SK-N-SH (cell line): Measurements from ENCODE around the gene GRK5. TPM values are rescaled to one million over a fixed set of nuclear protein-coding genes. Genes with fewer than 3 reads are reported as not detected.

ENCODE experiments used
- CTCF ChIA-PET: fragments of 300-600, 350-600 bp; formaldehyde crosslinking; extraction: SDS; loops from one replicate; lab custom pipeline; 2021; lab: Yijun Ruan, JAX
- POLR2A ChIA-PET: fragments of 350-600 bp; sonication (Branson Sonifier 250); formaldehyde crosslinking; extraction: SDS; loops from one replicate; lab custom pipeline; 2020; ENCODE audit warnings: antibody characterized with exemption, inconsistent platforms; lab: Yijun Ruan, JAX
- DNase-seq: peaks from one replicate; pipeline ENCODE4 v3.0.0; 2012
- H2AFZ ChIP-seq: fragments of 200-600 bp; sonication (generic); 2 replicates; pipeline ENCODE4 v1.8.1; 2016; ENCODE audit warnings: antibody characterized with exemption, mild to moderate bottlenecking, low read depth
- H3F3A ChIP-seq: fragments of 200-600 bp; sonication (generic); replicated peaks from 2 replicates; pipeline ENCODE3; 2016; ENCODE audit warnings: antibody characterized with exemption, mild to moderate bottlenecking; ENCODE audit not compliant: insufficient read depth
- H3K27ac ChIP-seq, 2 experiments: fragments of 200-500 bp in 1 of 2; fragments of 200-600 bp in 1 of 2; sonication (Bioruptor generic) in 1 of 2; sonication (generic), shearing (Covaris generic) in 1 of 2; 2 replicates each; pipeline versions ENCODE4 v1.5.1 to v1.6.1; 2014 to 2016; ENCODE audit warnings: low read depth in 2 of 2, inconsistent platforms in 1 of 2, low read length in 1 of 2, mild to moderate bottlenecking in 1 of 2, mixed read lengths in 1 of 2
- H3K27me3 ChIP-seq: fragments of 200-600 bp; sonication (generic), shearing (Covaris generic); 2 replicates; pipeline ENCODE4 v1.6.1; 2016; ENCODE audit warnings: mixed run types; ENCODE audit not compliant: insufficient read depth
- H3K36me3 ChIP-seq, 2 experiments: fragments of 200-500 bp in 1 of 2; fragments of 200-600 bp in 1 of 2; sonication (Bioruptor generic) in 1 of 2; sonication (generic) in 1 of 2; replicated peaks in 1 of 2; 2 replicates each; pipeline versions ENCODE3 to v1.5.1; 2014 to 2016; ENCODE audit warnings: low read length in 1 of 2, mild to moderate bottlenecking in 1 of 2; ENCODE audit not compliant: insufficient read depth in 2 of 2, control insufficient read depth in 1 of 2
- H3K4me1 ChIP-seq, 2 experiments: fragments of 200-500 bp in 1 of 2; fragments of 200-600 bp in 1 of 2; sonication (Bioruptor generic) in 1 of 2; sonication (generic), shearing (Covaris generic) in 1 of 2; 2 replicates each; pipeline versions ENCODE4 v1.5.1 to v1.6.1; 2014 to 2016; ENCODE audit warnings: low read depth in 1 of 2, low read length in 1 of 2, mixed run types in 1 of 2; ENCODE audit not compliant: insufficient read depth in 2 of 2, control insufficient read depth in 1 of 2
- H3K4me2 ChIP-seq: fragments of 200-600 bp; sonication (generic), shearing (Covaris generic); 2 replicates; pipeline ENCODE4 v1.6.1; 2017; ENCODE audit warnings: mixed run types
- H3K4me3 ChIP-seq, 2 experiments: fragments of 200-500 bp in 1 of 2; fragments of 200-600 bp in 1 of 2; sonication (Bioruptor generic) in 1 of 2; sonication (generic), shearing (Covaris generic) in 1 of 2; 2 replicates each; pipeline versions ENCODE4 v1.5.1 to v1.8.1; 2014 to 2016; ENCODE audit warnings: low read depth in 2 of 2, inconsistent platforms in 1 of 2, low read length in 1 of 2, mild to moderate bottlenecking in 1 of 2, mixed read lengths in 1 of 2, moderate library complexity in 1 of 2
- H3K79me2 ChIP-seq: fragments of 200-600 bp; sonication (generic); 2 replicates; pipeline ENCODE4 v1.8.1; 2017; ENCODE audit warnings: mild to moderate bottlenecking; ENCODE audit not compliant: insufficient read depth
- H3K9ac ChIP-seq: fragments of 200-600 bp; sonication (generic); 2 replicates; pipeline ENCODE4 v1.6.1; 2017; ENCODE audit warnings: mixed run types
- H3K9me2 ChIP-seq: fragments of 200-600 bp; sonication (generic); 2 replicates; pipeline ENCODE4 v1.6.1; 2017; ENCODE audit warnings: mixed run types
- H3K9me3 ChIP-seq: fragments of 200-600 bp; sonication (generic); 2 replicates; pipeline ENCODE4 v1.6.1; 2017; ENCODE audit warnings: mixed run types, mild to moderate bottlenecking, moderate library complexity
- H4K20me1 ChIP-seq: fragments of 200-600 bp; sonication (generic); 2 replicates; pipeline ENCODE4 v1.6.1; 2017; ENCODE audit warnings: mild to moderate bottlenecking, mixed run types; ENCODE audit not compliant: insufficient read depth
- CHD2 ChIP-seq: fragments of 150-350 bp; IDR thresholded peaks from 2 replicates; pipeline ENCODE4 v1.6.1; 2018; ENCODE audit warnings: low read length; ENCODE audit not compliant: partially characterized antibody
- EP300 ChIP-seq, 2 experiments: IDR thresholded peaks; 2 replicates each; pipeline versions ENCODE4 v1.4.0 to v1.6.1; 2012; ENCODE audit warnings: borderline replicate concordance in 1 of 2, low read depth in 1 of 2, low read length in 1 of 2
- FOSL2 ChIP-seq: IDR thresholded peaks from 2 replicates; pipeline ENCODE4 v1.4.0; 2012; ENCODE audit warnings: low read depth, mild to moderate bottlenecking, moderate library complexity, borderline replicate concordance
- JUND ChIP-seq: IDR thresholded peaks from 2 replicates; pipeline ENCODE4 v1.4.0; 2012
- MEF2A ChIP-seq: IDR thresholded peaks from 2 replicates; pipeline ENCODE4 v1.4.0; 2012; ENCODE audit warnings: low read depth, borderline replicate concordance
- MXI1 ChIP-seq: IDR thresholded peaks from 2 replicates; pipeline ENCODE4 v1.6.1; 2012; ENCODE audit warnings: mild to moderate bottlenecking, low read depth, low read length, improper control_type of control experiment
- NFIC ChIP-seq: IDR thresholded peaks from 2 replicates; pipeline ENCODE4 v1.4.0; 2012; ENCODE audit warnings: borderline replicate concordance
- RAD21 ChIP-seq: IDR thresholded peaks from 2 replicates; pipeline ENCODE4 v1.6.1; 2012; ENCODE audit warnings: mild to moderate bottlenecking, low read length
- RCOR1 ChIP-seq: fragments of 150-350 bp; IDR thresholded peaks from 2 replicates; pipeline ENCODE4 v1.6.1; 2017; ENCODE audit warnings: antibody characterized with exemption, low read length
- RFX5 ChIP-seq: IDR thresholded peaks from 2 replicates; pipeline ENCODE4 v1.6.1; 2012; ENCODE audit warnings: mild to moderate bottlenecking, improper control_type of control experiment, low read length
- SIN3A ChIP-seq: IDR thresholded peaks from 2 replicates; pipeline ENCODE4 v1.6.1; 2012; ENCODE audit warnings: low read depth, mild to moderate bottlenecking, low read length, moderate library complexity, borderline replicate concordance
- TEAD4 ChIP-seq: IDR thresholded peaks from 2 replicates; pipeline ENCODE4 v1.4.0; 2012; ENCODE audit warnings: mild to moderate bottlenecking, borderline replicate concordance; ENCODE audit not compliant: insufficient read depth
- YY1 ChIP-seq: IDR thresholded peaks from 2 replicates; pipeline ENCODE4 v1.4.0; 2012; ENCODE audit warnings: low read depth, mild to moderate bottlenecking
- WGBS: methylation state at CpG from one replicate; pipeline ENCODE4 v1.1.6; 2017; ENCODE audit warnings: low lambda C conversion rate; 5-methylcytosine and 5-hydroxymethylcytosine counted together
- polyA plus RNA-seq, 3 experiments: library from polyadenylated mRNA; depleted of rRNA; stranded (reverse); fragments of >200 nt; gene quantifications; 2 replicates each; pipeline ENCODE4 v1.2.3, GENCODE V29; 2012
- TF ChIP-seq, protein P1 (sequence below): IDR thresholded peaks from 2 replicates; pipeline ENCODE4 v1.4.0; 2012; ENCODE audit warnings: low read depth, borderline replicate concordance
- TF ChIP-seq, protein P2 (sequence below): fragments of 150-350 bp; IDR thresholded peaks from 2 replicates; pipeline ENCODE4 v1.6.1; 2017; ENCODE audit warnings: antibody characterized with exemption, low read length, low read depth, borderline replicate concordance
- TF ChIP-seq, protein P3 (sequence below): IDR thresholded peaks from 2 replicates; pipeline ENCODE4 v1.6.1; 2012; ENCODE audit warnings: mild to moderate bottlenecking, low read depth, low read length, moderate library complexity
- TF ChIP-seq, protein P4 (sequence below): fragments of 200-600 bp; sonication (generic); IDR thresholded peaks from 2 replicates; pipeline ENCODE4 v1.6.1; 2017; ENCODE audit warnings: antibody characterized with exemption, mild to moderate bottlenecking, moderate library complexity

GRK5 gene
- polyA plus RNA-seq, 1 of the 3 experiments (the other 2 are of a cell fraction) = 12.1 TPM

DNA sequence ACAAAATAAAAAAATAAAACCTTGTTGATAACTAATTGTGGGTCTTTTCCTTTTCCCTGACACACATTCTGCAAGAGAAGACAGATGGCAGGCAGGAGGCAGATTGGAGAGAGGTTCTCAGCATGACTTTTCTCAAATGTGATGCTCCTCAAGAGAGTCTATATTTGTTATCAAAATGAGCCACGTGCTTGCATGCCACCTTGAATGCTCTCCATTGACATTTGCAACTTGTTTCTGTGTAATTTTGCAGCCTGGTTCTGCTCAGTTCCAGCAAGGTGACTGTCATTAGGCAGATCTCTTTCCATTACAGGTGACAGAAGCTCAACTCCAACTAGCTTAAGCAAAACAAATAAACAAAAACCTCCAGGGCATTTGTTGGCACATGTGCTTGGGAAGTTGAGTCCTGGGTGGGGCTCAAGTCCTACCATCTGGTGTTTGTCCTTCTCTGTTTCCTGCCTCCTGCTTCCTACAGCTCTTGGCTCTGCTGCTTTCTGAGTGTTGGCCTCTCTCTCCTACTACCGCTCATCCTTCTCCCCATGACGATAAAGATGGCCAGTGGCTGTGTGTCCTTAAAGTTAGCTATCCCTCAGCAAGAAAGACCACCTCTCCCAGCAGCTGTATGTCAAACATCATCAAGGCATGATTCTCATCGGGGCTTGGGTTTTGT is 56.7 kb downstream of the GRK5 start:
- Histone ChIP-seq H3F3A (no peaks in the 10 kb centered on the region), H3K9me3 (no peaks in the 10 kb centered on the region), H2AFZ (no peak overlapping the region), H3K4me1 (peaks cover 3 to 14% of the 10 kb centered on the region in 2 experiments; a peak in 2 of 4 replicates), H3K4me3 (no peak overlapping the region), H3K36me3 (no peaks in the 10 kb centered on the region), H3K4me2 (no peak overlapping the region), H4K20me1 (no peaks in the 10 kb centered on the region), H3K27me3 (no peaks in the 10 kb centered on the region), H3K9me2 (no peaks in the 10 kb centered on the region), H3K9ac (no peak overlapping the region), H3K27ac (no peak overlapping the region; a peak in 1 of 4 replicates), H3K79me2 (no peaks in the 10 kb centered on the region; the same call in 1 of the 2 replicates)
- ChIA-PET CTCF (interaction anchor here (0.6 to 1.0 kb wide), 3 partner anchors 9 to 58 kb away, joined by 3 to 4 read pairs (median 3); partner anchors contain the start of gene GRK5), POLR2A (no interaction called here)
- TF ChIP-seq YY1 (no peak), CHD2 (no peak), EP300 (IDR thresholded peaks at IDR 0.05; ENCODE audit: borderline replicate concordance in 1 of 2, low read depth in 1 of 2, low read length in 1 of 2) (no peak), RCOR1 (no peak), RAD21 (no peak), MXI1 (no peak), FOSL2 (no peak), TEAD4 (no peak)
- TF ChIP-seq, protein P1, sequence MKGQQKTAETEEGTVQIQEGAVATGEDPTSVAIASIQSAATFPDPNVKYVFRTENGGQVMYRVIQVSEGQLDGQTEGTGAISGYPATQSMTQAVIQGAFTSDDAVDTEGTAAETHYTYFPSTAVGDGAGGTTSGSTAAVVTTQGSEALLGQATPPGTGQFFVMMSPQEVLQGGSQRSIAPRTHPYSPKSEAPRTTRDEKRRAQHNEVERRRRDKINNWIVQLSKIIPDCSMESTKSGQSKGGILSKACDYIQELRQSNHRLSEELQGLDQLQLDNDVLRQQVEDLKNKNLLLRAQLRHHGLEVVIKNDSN = no peak
- TF ChIP-seq, protein P2, sequence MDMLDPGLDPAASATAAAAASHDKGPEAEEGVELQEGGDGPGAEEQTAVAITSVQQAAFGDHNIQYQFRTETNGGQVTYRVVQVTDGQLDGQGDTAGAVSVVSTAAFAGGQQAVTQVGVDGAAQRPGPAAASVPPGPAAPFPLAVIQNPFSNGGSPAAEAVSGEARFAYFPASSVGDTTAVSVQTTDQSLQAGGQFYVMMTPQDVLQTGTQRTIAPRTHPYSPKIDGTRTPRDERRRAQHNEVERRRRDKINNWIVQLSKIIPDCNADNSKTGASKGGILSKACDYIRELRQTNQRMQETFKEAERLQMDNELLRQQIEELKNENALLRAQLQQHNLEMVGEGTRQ = no peak
- no peak for DNase-seq
- 89% methylated on average over 4 of the region's 4 CpGs for WGBS

DNA sequence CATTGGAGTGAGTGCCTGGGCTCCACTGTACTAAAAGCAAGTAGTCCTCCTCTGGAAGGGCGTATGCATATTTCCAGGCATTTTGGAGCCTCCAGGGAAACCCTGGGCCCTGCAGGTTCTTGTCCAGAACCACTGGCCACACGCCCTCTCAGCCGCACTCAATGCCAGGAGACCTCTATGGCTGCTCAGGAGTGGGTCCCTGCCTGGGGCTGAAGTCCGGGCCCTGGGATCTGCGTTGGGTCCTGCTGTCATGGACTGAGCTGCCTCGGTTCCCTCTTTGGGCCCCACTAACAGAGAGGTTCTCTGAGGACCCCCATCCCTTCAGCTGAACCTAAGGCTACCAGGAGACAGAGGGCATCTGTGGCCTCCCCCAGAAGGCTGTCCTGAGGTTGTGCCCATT is 58.3 kb downstream of the GRK5 start:
- CTCF ChIA-PET = no interaction called here
- no peak overlapping the region for H3K27ac ChIP-seq
- no peak overlapping the region for H3K9ac ChIP-seq
- no peaks in the 10 kb centered on the region for H3K9me2 ChIP-seq
- 80% methylated on average over 1 of the region's 6 CpGs for WGBS
- no peaks in the 10 kb centered on the region for H3K36me3 ChIP-seq
- H3K4me2 ChIP-seq = no peak overlapping the region
- DNase-seq = no peak
- no peaks in the 10 kb centered on the region for H4K20me1 ChIP-seq
- peaks cover 6 to 16% of the 10 kb centered on the region in 2 experiments; a peak in 2 of 4 replicates for H3K4me1 ChIP-seq
- no peak overlapping the region for H2AFZ ChIP-seq
- POLR2A ChIA-PET = no interaction called here
- H3K4me3 ChIP-seq = no peak overlapping the region
- no peaks in the 10 kb centered on the region for H3K9me3 ChIP-seq
- H3K27me3 ChIP-seq = no peaks in the 10 kb centered on the region
- H3F3A ChIP-seq = no peaks in the 10 kb centered on the region
- no peaks in the 10 kb centered on the region for H3K79me2 ChIP-seq
- TF ChIP-seq YY1 (no peak), JUND (no peak), NFIC (no peak), SIN3A (no peak), RFX5 (no peak), MXI1 (no peak), MEF2A (no peak)
- TF ChIP-seq, protein P1 = no peak
- TF ChIP-seq, protein P2 = no peak
- TF ChIP-seq, protein P3, sequence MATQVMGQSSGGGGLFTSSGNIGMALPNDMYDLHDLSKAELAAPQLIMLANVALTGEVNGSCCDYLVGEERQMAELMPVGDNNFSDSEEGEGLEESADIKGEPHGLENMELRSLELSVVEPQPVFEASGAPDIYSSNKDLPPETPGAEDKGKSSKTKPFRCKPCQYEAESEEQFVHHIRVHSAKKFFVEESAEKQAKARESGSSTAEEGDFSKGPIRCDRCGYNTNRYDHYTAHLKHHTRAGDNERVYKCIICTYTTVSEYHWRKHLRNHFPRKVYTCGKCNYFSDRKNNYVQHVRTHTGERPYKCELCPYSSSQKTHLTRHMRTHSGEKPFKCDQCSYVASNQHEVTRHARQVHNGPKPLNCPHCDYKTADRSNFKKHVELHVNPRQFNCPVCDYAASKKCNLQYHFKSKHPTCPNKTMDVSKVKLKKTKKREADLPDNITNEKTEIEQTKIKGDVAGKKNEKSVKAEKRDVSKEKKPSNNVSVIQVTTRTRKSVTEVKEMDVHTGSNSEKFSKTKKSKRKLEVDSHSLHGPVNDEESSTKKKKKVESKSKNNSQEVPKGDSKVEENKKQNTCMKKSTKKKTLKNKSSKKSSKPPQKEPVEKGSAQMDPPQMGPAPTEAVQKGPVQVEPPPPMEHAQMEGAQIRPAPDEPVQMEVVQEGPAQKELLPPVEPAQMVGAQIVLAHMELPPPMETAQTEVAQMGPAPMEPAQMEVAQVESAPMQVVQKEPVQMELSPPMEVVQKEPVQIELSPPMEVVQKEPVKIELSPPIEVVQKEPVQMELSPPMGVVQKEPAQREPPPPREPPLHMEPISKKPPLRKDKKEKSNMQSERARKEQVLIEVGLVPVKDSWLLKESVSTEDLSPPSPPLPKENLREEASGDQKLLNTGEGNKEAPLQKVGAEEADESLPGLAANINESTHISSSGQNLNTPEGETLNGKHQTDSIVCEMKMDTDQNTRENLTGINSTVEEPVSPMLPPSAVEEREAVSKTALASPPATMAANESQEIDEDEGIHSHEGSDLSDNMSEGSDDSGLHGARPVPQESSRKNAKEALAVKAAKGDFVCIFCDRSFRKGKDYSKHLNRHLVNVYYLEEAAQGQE = no peak
- TF ChIP-seq, protein P4, sequence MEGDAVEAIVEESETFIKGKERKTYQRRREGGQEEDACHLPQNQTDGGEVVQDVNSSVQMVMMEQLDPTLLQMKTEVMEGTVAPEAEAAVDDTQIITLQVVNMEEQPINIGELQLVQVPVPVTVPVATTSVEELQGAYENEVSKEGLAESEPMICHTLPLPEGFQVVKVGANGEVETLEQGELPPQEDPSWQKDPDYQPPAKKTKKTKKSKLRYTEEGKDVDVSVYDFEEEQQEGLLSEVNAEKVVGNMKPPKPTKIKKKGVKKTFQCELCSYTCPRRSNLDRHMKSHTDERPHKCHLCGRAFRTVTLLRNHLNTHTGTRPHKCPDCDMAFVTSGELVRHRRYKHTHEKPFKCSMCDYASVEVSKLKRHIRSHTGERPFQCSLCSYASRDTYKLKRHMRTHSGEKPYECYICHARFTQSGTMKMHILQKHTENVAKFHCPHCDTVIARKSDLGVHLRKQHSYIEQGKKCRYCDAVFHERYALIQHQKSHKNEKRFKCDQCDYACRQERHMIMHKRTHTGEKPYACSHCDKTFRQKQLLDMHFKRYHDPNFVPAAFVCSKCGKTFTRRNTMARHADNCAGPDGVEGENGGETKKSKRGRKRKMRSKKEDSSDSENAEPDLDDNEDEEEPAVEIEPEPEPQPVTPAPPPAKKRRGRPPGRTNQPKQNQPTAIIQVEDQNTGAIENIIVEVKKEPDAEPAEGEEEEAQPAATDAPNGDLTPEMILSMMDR = no peak
